GM23338 (cell line): Measurements from ENCODE around the gene FDXACB1. TPM values are rescaled to one million over a fixed set of nuclear protein-coding genes. Genes with fewer than 3 reads are reported as not detected.

Experiments
- ATAC-seq: fragments of 200-7000 bp; cut with Tn5 transposase; 3 replicates; pipeline ENCODE4 v1.9.1; 2020
- DNase-seq: peaks from one replicate; pipeline ENCODE4 v3.0.0-alpha.2; 2015; ENCODE audit warnings: low spot score
- H2AFZ ChIP-seq: fragments of 200-600 bp; sonication (generic); 2 replicates; pipeline ENCODE4 v1.8.0; 2016; ENCODE audit warnings: antibody characterized with exemption, mild to moderate bottlenecking, moderate library complexity
- H3F3A ChIP-seq: fragments of 200-600 bp; sonication (generic); replicated peaks from 2 replicates; pipeline ENCODE4 v1.8.0; 2017; ENCODE audit warnings: antibody characterized with exemption, mixed run types, low read depth
- H3K27ac ChIP-seq: fragments of 200-600 bp; sonication (generic); 2 replicates; pipeline ENCODE4 v1.6.1; 2016; ENCODE audit warnings: low read depth
- H3K27me3 ChIP-seq: fragments of 200-600 bp; sonication (generic); 2 replicates; pipeline ENCODE4 v1.8.0; 2016; ENCODE audit warnings: mild to moderate bottlenecking, mixed run types, moderate library complexity; ENCODE audit not compliant: insufficient read depth
- H3K36me3 ChIP-seq: fragments of 200-600 bp; sonication (generic); 2 replicates; pipeline ENCODE4 v1.8.0; 2016; ENCODE audit warnings: mild to moderate bottlenecking; ENCODE audit not compliant: insufficient read depth
- H3K4me1 ChIP-seq: fragments of 200-600 bp; sonication (generic); 2 replicates; pipeline ENCODE4 v1.8.0; 2016; ENCODE audit warnings: mild to moderate bottlenecking, moderate library complexity; ENCODE audit not compliant: insufficient read depth
- H3K4me2 ChIP-seq: fragments of 200-600 bp; sonication (generic); 2 replicates; pipeline ENCODE4 v1.7.1; 2017; ENCODE audit warnings: mixed run types
- H3K4me3 ChIP-seq: fragments of 200-600 bp; sonication (generic); 2 replicates; pipeline ENCODE4 v1.6.1; 2016; ENCODE audit warnings: mixed run types
- H3K79me2 ChIP-seq: fragments of 200-600 bp; sonication (generic); replicated peaks from 2 replicates; pipeline ENCODE4 v1.8.0; 2017; ENCODE audit warnings: mild to moderate bottlenecking; ENCODE audit not compliant: insufficient read depth
- H3K9me2 ChIP-seq: fragments of 200-600 bp; sonication (generic); 2 replicates; pipeline ENCODE4 v1.8.0; 2017; ENCODE audit not compliant: insufficient read depth
- H4K20me1 ChIP-seq: fragments of 200-600 bp; sonication (generic); replicated peaks from 2 replicates; pipeline ENCODE4 v1.8.0; 2017; ENCODE audit warnings: mild to moderate bottlenecking; ENCODE audit not compliant: insufficient read depth
- H3K27ac Mint-ChIP-seq: 2 replicates; pipeline ENCODE4 v1.8.0; 2020; ENCODE audit warnings: inconsistent platforms, mild to moderate bottlenecking, moderate library complexity, mixed read lengths
- H3K27me3 Mint-ChIP-seq: 3 replicates; pipeline ENCODE4 v1.8.0; 2022; ENCODE audit warnings: low read depth, mild to moderate bottlenecking, moderate library complexity, mixed read lengths, inconsistent platforms; ENCODE audit not compliant: insufficient read depth, poor library complexity
- H3K36me3 Mint-ChIP-seq: 3 replicates; pipeline ENCODE4 v1.8.0; 2021; ENCODE audit warnings: low read depth, mild to moderate bottlenecking, inconsistent platforms, moderate library complexity, mixed read lengths
- H3K4me1 Mint-ChIP-seq: 3 replicates; pipeline ENCODE4 v1.8.0; 2020; ENCODE audit warnings: mild to moderate bottlenecking, inconsistent platforms, mixed read lengths
- H3K4me3 Mint-ChIP-seq: 3 replicates; pipeline ENCODE4 v1.8.0; 2021; ENCODE audit warnings: moderate library complexity, mild to moderate bottlenecking, inconsistent platforms, mixed read lengths
- H3K9me3 Mint-ChIP-seq: 3 replicates; pipeline ENCODE4 v1.8.0; 2020; ENCODE audit warnings: moderate library complexity, mild to moderate bottlenecking, inconsistent platforms, mixed read lengths
- CTCF ChIP-seq, 2 experiments: fragments of 200-600 bp in 1 of 2; sonication (generic) in 1 of 2; conservative IDR thresholded peaks; 2 replicates each; pipeline versions ENCODE4 v1.5.1 to v1.6.1; 2016 to 2017; ENCODE audit warnings: antibody characterized with exemption in 2 of 2, low read depth in 2 of 2, mild to moderate bottlenecking in 2 of 2, moderate library complexity in 1 of 2
- EZH2phosphoT487 ChIP-seq: fragments of 200-600 bp; sonication (generic); IDR thresholded peaks from one replicate; pipeline ENCODE4 v1.8.1; 2018; ENCODE audit warnings: antibody characterized with exemption; ENCODE audit not compliant: unreplicated experiment
- STAT1 ChIP-seq: IDR thresholded peaks from one replicate; pipeline ENCODE4 v1.6.1; 2016; ENCODE audit warnings: antibody characterized with exemption; ENCODE audit not compliant: unreplicated experiment
- ZNF462 ChIP-seq: fragments of 250-450 bp; sonication (Bioruptor Pico); IDR thresholded peaks from 2 replicates; pipeline ENCODE4 v1.5.0; 2020; ENCODE audit warnings: mild to moderate bottlenecking, moderate library complexity
- polyA plus RNA-seq: library from polyadenylated mRNA; unstranded; fragments of >200 nt; fragmentation: Nextera tagmentation; extraction: Ambion mirVana; gene quantifications from 2 replicates; pipeline ENCODE4 v1.2.1, GENCODE V29; 2016
- total RNA-seq: library from RNA; depleted of rRNA; stranded (reverse); fragments of >200 nt; shearing (Covaris generic); gene quantifications from 2 replicates; pipeline ENCODE4 v1.2.3, GENCODE V29; 2014

Gene FDXACB1
- total and polyA plus RNA-seq, 2 experiments from 2014 or later, result 1.6 to 2.4 TPM

GRCh38 chr11:111879637-111879960 is 634 bp upstream of the FDXACB1 start (continued):
- TF ChIP-seq STAT1 (no peak), ZNF462 (no peak)

GRCh38 chr11:111878385-111878848 is 548 bp downstream of the FDXACB1 start:
- Mint-ChIP-seq H3K4me1 (peaks cover 5% of the 10 kb centered on the region; the same call in 2 of the 3 replicates), H3K27ac (peak overlapping the region; percentile 99), H3K4me3 (peak overlapping the region; percentile 94), H3K9me3 (no peaks in the 10 kb centered on the region), H3K36me3 (no peaks in the 10 kb centered on the region), H3K27me3 (peaks cover 5% of the 10 kb centered on the region)
- peak overlapping the region; percentile 72 for H3K4me3 ChIP-seq
- ATAC-seq, result peak; percentile 24
- no peaks in the 10 kb centered on the region for H3K27me3 ChIP-seq
- no peaks in the 10 kb centered on the region for H4K20me1 ChIP-seq
- TF ChIP-seq CTCF (conservative IDR thresholded peaks at IDR 0.05; ENCODE audit: low read depth in 2 of 2), result peak in 1 of 2 experiments; percentile 38; a peak in 1 of 4 replicates
- TF ChIP-seq EZH2phosphoT487, result no peak
- peak overlapping the region; percentile 86 for H3K4me2 ChIP-seq
- peaks cover 5% of the 10 kb centered on the region for H3F3A ChIP-seq
- H3K27ac ChIP-seq, result peak overlapping the region; percentile 89
- H3K9me2 ChIP-seq, result no peaks in the 10 kb centered on the region
- H3K4me1 ChIP-seq, result 0 out of 2 replicates have a peak, but pooled peaks cover 9% of the 10 kb centered on the region
- no peaks in the 10 kb centered on the region for H3K79me2 ChIP-seq
- H3K36me3 ChIP-seq, result no peaks in the 10 kb centered on the region
- peak; percentile 39 for DNase-seq
- H2AFZ ChIP-seq, result peak overlapping the region; percentile 99
